WTC11 (cell line): ENCODE results near the gene ADARB2. TPM values are rescaled to one million over a fixed set of nuclear protein-coding genes. Genes with fewer than 3 reads are reported as not detected.

Experiments
- ATAC-seq: fragments of 200-7000 bp; cut with Tn5 transposase; 2 replicates; pipeline ENCODE4 v1.10.0; 2021; ENCODE audit warnings: mild to moderate bottlenecking, moderate library complexity
- CTCF ChIA-PET: fragments of 300-600 bp; sonication (Branson Sonifier 250); formaldehyde crosslinking; loops from one replicate; lab custom pipeline; 2021; ENCODE audit warnings: antibody characterized with exemption; lab: Charles Lee
- POLR2A ChIA-PET: fragments of 350-600 bp; sonication (Branson Sonifier 250); formaldehyde crosslinking; loops from one replicate; lab custom pipeline; 2021; ENCODE audit warnings: antibody characterized with exemption; lab: Charles Lee
- DNase-seq: peaks from one replicate; pipeline ENCODE4 v3.0.0; 2021; ENCODE audit warnings: low spot score
- H3K27ac Mint-ChIP-seq: 2 replicates; pipeline ENCODE4 v1.8.0; 2021; ENCODE audit warnings: mixed read lengths
- H3K27me3 Mint-ChIP-seq: 2 replicates; pipeline ENCODE4 v1.8.0; 2021; ENCODE audit warnings: low read depth, mild to moderate bottlenecking, moderate library complexity, mixed read lengths
- H3K36me3 Mint-ChIP-seq: 2 replicates; pipeline ENCODE4 v1.8.0; 2021; ENCODE audit warnings: mixed read lengths
- H3K4me1 Mint-ChIP-seq: 2 replicates; pipeline ENCODE4 v1.8.0; 2022; ENCODE audit warnings: mixed read lengths
- H3K4me3 Mint-ChIP-seq: 2 replicates; pipeline ENCODE4 v1.8.0; 2021; ENCODE audit warnings: mild to moderate bottlenecking, moderate library complexity, mixed read lengths
- H3K9me3 Mint-ChIP-seq: 2 replicates; pipeline ENCODE4 v1.8.0; 2021; ENCODE audit warnings: mixed read lengths
- AFF4 ChIP-seq: sonication (generic); formaldehyde crosslinking; IDR thresholded peaks from 2 replicates; pipeline ENCODE4 v1.8.1; 2023; ENCODE audit warnings: mild to moderate bottlenecking, missing genetic modification reagents, borderline replicate concordance
- ATF2 ChIP-seq: sonication (generic); formaldehyde crosslinking; IDR thresholded peaks from 2 replicates; pipeline ENCODE4 v1.8.1; 2022; ENCODE audit warnings: low read depth, missing genetic modification reagents, borderline replicate concordance
- ATF3 ChIP-seq: sonication (generic); formaldehyde crosslinking; conservative IDR thresholded peaks from 2 replicates; pipeline ENCODE4 v1.8.1; 2022; ENCODE audit warnings: mild to moderate bottlenecking, missing genetic modification reagents
- ATF6 ChIP-seq: sonication (generic); formaldehyde crosslinking; IDR thresholded peaks from 2 replicates; pipeline ENCODE4 v1.8.1; 2023; ENCODE audit warnings: mild to moderate bottlenecking, missing genetic modification reagents
- E2F4 ChIP-seq: sonication (generic); formaldehyde crosslinking; IDR thresholded peaks from 2 replicates; pipeline ENCODE4 v1.8.1; 2022; ENCODE audit warnings: low read depth, mild to moderate bottlenecking, moderate library complexity, missing genetic modification reagents, borderline replicate concordance
- ELF4 ChIP-seq: sonication (generic); formaldehyde crosslinking; IDR thresholded peaks from 2 replicates; pipeline ENCODE4 v1.8.1; 2022; ENCODE audit warnings: low read depth, mild to moderate bottlenecking, moderate library complexity, missing genetic modification reagents
- EMX1 ChIP-seq: fragments of 250-450 bp; sonication (Bioruptor Pico); IDR thresholded peaks from 2 replicates; pipeline ENCODE4 v1.8.0; 2021; ENCODE audit warnings: mild to moderate bottlenecking
- ERG ChIP-seq: fragments of 250-450 bp; sonication (Bioruptor Pico); IDR thresholded peaks from 2 replicates; pipeline ENCODE4 v1.8.0; 2021; ENCODE audit warnings: mild to moderate bottlenecking
- ESRRA ChIP-seq: sonication (generic); formaldehyde crosslinking; IDR thresholded peaks from 2 replicates; pipeline ENCODE4 v1.8.1; 2022; ENCODE audit warnings: mild to moderate bottlenecking, missing genetic modification reagents, borderline replicate concordance
- FOXK1 ChIP-seq: sonication (generic); formaldehyde crosslinking; IDR thresholded peaks from 2 replicates; pipeline ENCODE4 v1.8.0; 2022; ENCODE audit warnings: mild to moderate bottlenecking, moderate library complexity, missing genetic modification reagents
- JAZF1 ChIP-seq: fragments of 250-450 bp; sonication (Bioruptor Pico); IDR thresholded peaks from 2 replicates; pipeline ENCODE4 v1.9.0; 2021; ENCODE audit warnings: moderate library complexity, mild to moderate bottlenecking, inconsistent platforms
- NFATC4 ChIP-seq: fragments of 250-450 bp; sonication (Bioruptor Pico); IDR thresholded peaks from 2 replicates; pipeline ENCODE4 v1.9.0; 2021; ENCODE audit warnings: mild to moderate bottlenecking
- NR1H2 ChIP-seq: sonication (generic); formaldehyde crosslinking; IDR thresholded peaks from 2 replicates; pipeline ENCODE4 v1.9.0; 2021; ENCODE audit warnings: mild to moderate bottlenecking, moderate library complexity, missing genetic modification reagents
- PRDM15 ChIP-seq: sonication (generic); formaldehyde crosslinking; IDR thresholded peaks from 2 replicates; pipeline ENCODE4 v1.8.0; 2022; ENCODE audit warnings: missing genetic modification reagents
- ZBTB21 ChIP-seq: sonication (generic); formaldehyde crosslinking; IDR thresholded peaks from 2 replicates; pipeline ENCODE4 v1.8.1; 2023; ENCODE audit warnings: mild to moderate bottlenecking, missing genetic modification reagents, borderline replicate concordance
- ZNF281 ChIP-seq: sonication (generic); formaldehyde crosslinking; IDR thresholded peaks from 2 replicates; pipeline ENCODE4 v1.8.0; 2023; ENCODE audit warnings: mild to moderate bottlenecking, missing genetic modification reagents
- ZNF416 ChIP-seq: fragments of 250-450 bp; sonication (Bioruptor Pico); IDR thresholded peaks from 2 replicates; pipeline ENCODE4 v1.9.0; 2021; ENCODE audit warnings: mild to moderate bottlenecking, inconsistent platforms
- total RNA-seq: library from RNA; stranded (reverse); gene quantifications from 3 replicates; pipeline ENCODE4 v1.2.3, GENCODE V29; 2021

ADARB2 gene
- total RNA-seq, 1 experiment from 2014 or later: 3.7 TPM

- TF ChIP-seq PRDM15 (CRISPR knock-in tag) (no peak), ERG (CRISPR knock-in tag) (no peak), NFATC4 (no peak), E2F4 (CRISPR knock-in tag) (no peak), ATF6 (CRISPR knock-in tag) (no peak), ZNF416 (CRISPR knock-in tag) (no peak), AFF4 (no peak), ATF3 (CRISPR knock-in tag) (no peak)
- TF ChIP-seq, all 79 proteins: peak for 0
Observed at GRCh38 chr10:1138529-1138928, 598.8 kb downstream of the ADARB2 start (continued).

- TF ChIP-seq ESRRA (CRISPR knock-in tag) (no peak), ZBTB21 (no peak), ZNF281 (no peak), JAZF1 (no peak), FOXK1 (CRISPR knock-in tag) (no peak), NR1H2 (CRISPR knock-in tag) (no peak), EMX1 (CRISPR knock-in tag) (no peak), ELF4 (CRISPR knock-in tag) (no peak), ATF2 (CRISPR knock-in tag) (no peak)
- peaks cover 21% of the 10 kb centered on the region for H3K9me3 Mint-ChIP-seq
- H3K27me3 Mint-ChIP-seq: no peaks in the 10 kb centered on the region
- DNase-seq (no peak), ATAC-seq (no peak)
- CTCF ChIA-PET: no interaction called here
- POLR2A ChIA-PET: no interaction called here
- no peak overlapping the region for H3K4me3 Mint-ChIP-seq
- H3K27ac Mint-ChIP-seq: no peak overlapping the region
- peaks cover 4% of the 10 kb centered on the region for H3K36me3 Mint-ChIP-seq
- peaks cover 11% of the 10 kb centered on the region for H3K4me1 Mint-ChIP-seq
Observed at GRCh38 chr10:1137499-1138163, 599.7 kb downstream of the ADARB2 start.
